ENCODE results near the gene EIF2AK3.
A peak's percentile ranks its signal among the peaks of the same experiment; 100 is the strongest.
"Not testable (repeated sequence)": the region's sequence is repeated elsewhere in the genome, so short reads cannot be mapped to it uniquely, and the experiment has no call there.

EIF2AK3 gene

GRCh38 chr2:88575630-88576029 is 51.6 kb downstream of the EIF2AK3 start:
- no peak for TF ChIP-seq JUND (IDR thresholded peaks at IDR 0.05; ENCODE audit: low read depth)
- no peak for DNase-seq (ENCODE audit: low read depth in 1 of 2, low spot score in 1 of 2)
- in situ Hi-C loops (cut with HindIII; ENCODE audit: low pct_unique_long_range_greater_than_20kb, low sequenced_read_pairs) = no loop called here

DNA sequence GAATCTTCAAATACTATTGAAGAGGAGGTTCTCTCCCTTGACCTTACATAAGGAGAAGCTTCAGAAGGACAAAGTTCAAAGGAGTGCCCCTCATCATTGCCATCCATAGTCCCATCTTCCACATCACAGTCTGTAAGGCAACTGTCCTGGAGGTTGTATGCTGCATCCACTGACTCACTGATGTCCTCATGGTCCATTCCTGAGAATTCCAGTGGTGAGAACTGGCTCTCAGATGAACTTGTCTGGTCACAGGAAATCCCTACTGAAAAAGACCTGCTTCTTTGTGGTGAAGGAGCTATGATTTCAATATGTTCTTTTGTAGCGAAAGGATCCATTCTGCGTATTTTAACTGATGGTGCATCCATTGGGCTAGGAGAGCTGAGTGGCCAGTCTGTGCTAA is 52.2 kb downstream of the EIF2AK3 start:
- DNase-seq (ENCODE audit: low read depth in 1 of 2, low spot score in 1 of 2) = no peak
- in situ Hi-C loops (cut with HindIII; ENCODE audit: low pct_unique_long_range_greater_than_20kb, low sequenced_read_pairs) = no loop called here
- no peak for TF ChIP-seq JUND (IDR thresholded peaks at IDR 0.05; ENCODE audit: low read depth)

- no peak for DNase-seq (ENCODE audit: low read depth in 1 of 2, low spot score in 1 of 2)
- no peak for TF ChIP-seq JUND (IDR thresholded peaks at IDR 0.05; ENCODE audit: low read depth)
- in situ Hi-C loops (cut with HindIII; ENCODE audit: low pct_unique_long_range_greater_than_20kb, low sequenced_read_pairs) = no loop called here
Observed at GRCh38 chr2:88574445-88574844, 52.8 kb downstream of the EIF2AK3 start.

DNA sequence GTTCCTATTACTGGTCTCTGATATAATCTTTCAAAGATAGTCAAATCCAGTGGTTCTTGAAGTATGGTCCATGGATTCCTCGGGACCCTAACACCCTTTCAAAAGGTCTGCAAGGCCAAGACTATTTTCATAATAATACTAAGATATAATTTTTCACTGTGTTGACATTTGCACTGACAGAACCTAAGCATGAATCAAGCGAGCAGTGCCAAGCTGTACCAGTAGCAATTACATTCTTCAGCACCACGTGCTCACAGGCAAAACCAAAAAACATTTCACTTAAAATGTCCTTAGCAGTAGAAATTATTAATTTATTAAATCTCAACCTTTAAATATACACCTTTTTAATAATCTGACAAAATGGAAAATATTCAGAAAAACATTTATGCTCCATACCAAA is 59.1 kb downstream of the EIF2AK3 start:
- DNase-seq (ENCODE audit: low read depth in 1 of 2, low spot score in 1 of 2) = no peak
- TF ChIP-seq JUND (IDR thresholded peaks at IDR 0.05; ENCODE audit: low read depth) = no peak
- in situ Hi-C loops (cut with HindIII; ENCODE audit: low pct_unique_long_range_greater_than_20kb, low sequenced_read_pairs) = no loop called here

DNA sequence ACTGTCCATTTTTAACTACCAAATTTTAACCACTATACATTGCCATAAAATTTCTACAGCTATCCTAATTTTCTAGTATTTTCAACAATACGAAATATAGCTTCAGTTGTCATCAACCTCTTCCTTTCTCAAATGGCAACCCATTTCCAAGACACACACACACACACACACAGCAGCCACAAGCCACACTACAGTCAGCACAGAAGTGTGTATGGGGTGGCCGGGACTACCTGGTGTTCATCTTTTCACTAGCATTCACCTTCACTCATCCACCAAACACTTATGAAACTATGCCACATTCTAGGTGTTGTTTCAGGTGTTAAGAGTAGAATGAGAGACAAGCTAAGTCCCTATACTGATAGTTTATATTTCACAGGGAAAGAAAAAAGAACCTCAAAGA is 62.9 kb downstream of the EIF2AK3 start:
- DNase-seq (ENCODE audit: low read depth in 1 of 2, low spot score in 1 of 2) = no peak
- in situ Hi-C loops (cut with HindIII; ENCODE audit: low pct_unique_long_range_greater_than_20kb, low sequenced_read_pairs) = no loop called here
- no peak for TF ChIP-seq JUND (IDR thresholded peaks at IDR 0.05; ENCODE audit: low read depth)

- TF ChIP-seq JUND (IDR thresholded peaks at IDR 0.05; ENCODE audit: low read depth) = no peak
- DNase-seq (ENCODE audit: low read depth in 1 of 2, low spot score in 1 of 2) = no peak
- in situ Hi-C loops (cut with HindIII; ENCODE audit: low pct_unique_long_range_greater_than_20kb, low sequenced_read_pairs) = no loop called here
Observed at GRCh38 chr2:88563129-88563528, 64.1 kb downstream of the EIF2AK3 start.

DNA sequence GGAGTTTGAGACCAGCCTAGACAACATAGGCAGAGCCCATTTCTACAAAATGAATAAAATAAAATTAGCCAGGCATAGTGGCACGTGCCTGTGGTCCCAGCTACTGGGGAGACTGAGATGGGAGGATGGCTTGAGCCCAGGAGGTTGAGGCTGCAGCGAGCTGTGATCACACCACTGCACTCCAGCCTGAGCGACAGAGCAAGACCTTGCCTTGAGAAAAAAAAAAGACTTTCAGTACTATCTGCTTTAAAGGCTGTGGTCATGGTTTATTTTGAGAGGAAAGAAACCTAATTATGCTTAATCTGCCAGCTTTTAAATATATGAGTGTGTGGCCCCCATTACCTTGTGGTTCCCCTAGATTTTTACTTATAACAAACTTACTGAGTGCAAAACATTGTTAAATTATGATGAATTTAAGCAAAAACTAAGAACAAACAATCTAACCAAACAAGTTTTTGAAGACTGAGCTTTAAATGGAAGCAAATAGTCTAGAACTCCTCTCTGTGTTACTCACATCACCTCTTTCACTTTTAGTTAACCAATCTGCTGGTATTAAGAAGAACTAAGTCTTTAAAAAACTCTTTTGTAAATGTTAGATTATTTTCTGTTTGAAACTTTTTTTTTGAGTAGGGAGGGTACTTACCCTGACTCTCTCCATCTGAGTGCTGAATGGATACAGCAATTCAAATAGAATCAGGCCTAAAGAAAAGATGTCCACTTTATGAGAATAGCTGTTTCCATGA is 65.4 kb downstream of the EIF2AK3 start:
- TF ChIP-seq JUND (IDR thresholded peaks at IDR 0.05; ENCODE audit: low read depth) = no peak
- in situ Hi-C loops (cut with HindIII; ENCODE audit: low pct_unique_long_range_greater_than_20kb, low sequenced_read_pairs) = no loop called here
- no peak for DNase-seq (ENCODE audit: low read depth in 1 of 2, low spot score in 1 of 2)

GRCh38 chr2:88560619-88561307 is 66.5 kb downstream of the EIF2AK3 start:
- in situ Hi-C loops (cut with HindIII; ENCODE audit: low pct_unique_long_range_greater_than_20kb, low sequenced_read_pairs) = no loop called here
- DNase-seq (ENCODE audit: low read depth in 1 of 2, low spot score in 1 of 2) = no peak
- no peak for TF ChIP-seq JUND (IDR thresholded peaks at IDR 0.05; ENCODE audit: low read depth)

DNA sequence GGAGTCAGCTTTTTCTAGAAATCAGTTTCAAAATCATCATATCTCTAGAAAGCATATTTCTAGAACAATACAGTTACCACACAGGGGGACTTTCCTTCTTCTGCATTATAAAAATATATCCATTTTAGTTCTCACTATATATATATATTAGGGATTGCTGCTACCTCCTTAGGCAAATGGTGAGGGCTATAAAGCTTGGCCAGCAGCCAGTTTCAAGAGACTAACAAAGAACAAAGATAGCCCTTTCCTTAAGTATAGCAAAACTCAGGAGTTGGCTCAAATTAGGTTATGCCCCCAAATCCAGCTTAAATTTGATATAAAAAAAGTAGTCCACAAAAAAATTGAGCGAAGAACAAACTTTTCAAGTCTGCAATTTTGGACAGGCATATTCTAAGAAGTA is 70.0 kb downstream of the EIF2AK3 start:
- no peak for DNase-seq (ENCODE audit: low read depth in 1 of 2, low spot score in 1 of 2)
- in situ Hi-C loops (cut with HindIII; ENCODE audit: low pct_unique_long_range_greater_than_20kb, low sequenced_read_pairs) = no loop called here
- TF ChIP-seq JUND (IDR thresholded peaks at IDR 0.05; ENCODE audit: low read depth) = no peak

DNA sequence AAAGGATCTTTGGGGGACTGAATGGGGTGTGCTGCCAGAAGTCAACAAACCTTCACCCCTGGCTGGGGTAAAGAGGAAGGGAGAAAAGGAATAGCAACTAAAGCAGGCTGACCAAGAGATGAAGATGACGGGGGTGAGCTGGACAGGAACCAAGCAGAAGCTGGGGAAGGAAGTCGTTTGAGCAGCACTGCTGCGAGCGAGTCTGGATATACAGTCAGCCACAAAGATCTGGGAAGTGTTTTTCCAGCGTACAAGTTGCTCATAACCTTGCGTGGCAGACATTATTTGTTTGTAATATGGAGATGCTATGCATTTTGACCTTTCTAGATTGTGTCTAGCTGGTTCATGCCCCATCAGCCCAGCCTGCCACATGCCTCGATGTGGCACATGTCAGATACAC is 71.2 kb downstream of the EIF2AK3 start:
- no peak for DNase-seq (ENCODE audit: low read depth in 1 of 2, low spot score in 1 of 2)
- in situ Hi-C loops (cut with HindIII; ENCODE audit: low pct_unique_long_range_greater_than_20kb, low sequenced_read_pairs) = no loop called here
- TF ChIP-seq JUND (IDR thresholded peaks at IDR 0.05; ENCODE audit: low read depth) = no peak

- peak in 1 of 2 experiments; percentile 48 for DNase-seq (ENCODE audit: low read depth in 1 of 2, low spot score in 1 of 2)
- in situ Hi-C loops (cut with HindIII; ENCODE audit: low pct_unique_long_range_greater_than_20kb, low sequenced_read_pairs) = no loop called here
- no peak for TF ChIP-seq JUND (IDR thresholded peaks at IDR 0.05; ENCODE audit: low read depth)
Observed at GRCh38 chr2:88554189-88554588, 73.1 kb downstream of the EIF2AK3 start.

DNA sequence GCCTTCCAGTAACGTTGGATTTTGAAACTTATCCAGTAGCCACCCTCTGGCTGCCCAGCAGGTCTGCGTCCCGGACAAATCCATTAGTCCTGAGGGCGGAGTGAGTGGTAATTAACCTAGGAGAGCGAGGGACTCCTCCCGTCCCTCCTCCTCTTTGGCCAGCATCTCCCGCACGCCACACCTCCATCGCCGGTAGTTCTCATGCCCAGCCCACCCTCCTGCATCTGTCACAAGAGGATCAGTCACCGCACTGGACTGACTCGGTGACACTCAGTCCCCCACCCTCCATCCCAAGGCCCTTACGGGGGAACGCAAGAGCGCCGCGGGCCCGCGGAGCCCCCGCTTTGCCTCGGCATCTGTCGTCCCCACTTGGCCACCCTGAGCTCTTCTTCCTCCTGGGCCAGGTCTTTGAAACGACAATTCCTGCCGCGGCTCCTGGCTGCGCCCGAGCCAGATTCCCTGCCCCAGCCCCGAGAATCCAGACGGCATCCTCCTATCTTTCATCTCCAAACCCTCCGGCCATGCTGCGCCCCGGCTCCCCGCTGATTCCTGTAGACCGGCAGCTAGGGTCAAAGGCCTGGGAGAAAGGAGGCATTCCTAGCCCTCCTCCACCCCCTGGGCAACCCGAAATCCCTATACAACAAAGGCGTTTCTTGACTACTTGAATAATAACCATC is 77.5 kb downstream of the EIF2AK3 start:
- no peak for TF ChIP-seq JUND (IDR thresholded peaks at IDR 0.05; ENCODE audit: low read depth)
- in situ Hi-C loops (cut with HindIII; ENCODE audit: low pct_unique_long_range_greater_than_20kb, low sequenced_read_pairs) = no loop called here
- peak; percentile 28 to 45 for DNase-seq (ENCODE audit: low read depth in 1 of 2, low spot score in 1 of 2)

DNA sequence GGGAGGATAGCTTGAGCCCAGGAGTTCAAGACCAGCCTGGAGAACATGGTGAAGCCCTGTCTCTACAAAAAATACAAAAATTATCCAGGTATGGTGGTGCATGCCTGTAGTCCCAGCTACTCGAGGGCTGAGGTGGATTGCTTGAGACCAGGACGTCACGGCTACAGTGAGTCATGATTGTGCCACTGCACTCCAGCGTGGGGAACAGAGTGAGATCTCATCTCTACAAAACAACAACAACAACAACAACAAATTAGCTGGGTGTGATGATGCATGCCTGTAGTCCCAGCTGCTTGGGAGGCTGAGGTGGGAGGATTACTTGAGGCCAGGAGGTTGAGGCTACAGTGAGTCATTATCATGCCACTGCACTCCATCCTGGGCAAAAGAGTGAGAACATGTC is 81.0 kb downstream of the EIF2AK3 start:
- in situ Hi-C loops (cut with HindIII; ENCODE audit: low pct_unique_long_range_greater_than_20kb, low sequenced_read_pairs); DNase-seq (ENCODE audit: low read depth in 1 of 2, low spot score in 1 of 2): not testable (repeated sequence)

Measured in T47D (cell line).